ENCODE results near the gene SIL1.

The SIL1 gene

DNA sequence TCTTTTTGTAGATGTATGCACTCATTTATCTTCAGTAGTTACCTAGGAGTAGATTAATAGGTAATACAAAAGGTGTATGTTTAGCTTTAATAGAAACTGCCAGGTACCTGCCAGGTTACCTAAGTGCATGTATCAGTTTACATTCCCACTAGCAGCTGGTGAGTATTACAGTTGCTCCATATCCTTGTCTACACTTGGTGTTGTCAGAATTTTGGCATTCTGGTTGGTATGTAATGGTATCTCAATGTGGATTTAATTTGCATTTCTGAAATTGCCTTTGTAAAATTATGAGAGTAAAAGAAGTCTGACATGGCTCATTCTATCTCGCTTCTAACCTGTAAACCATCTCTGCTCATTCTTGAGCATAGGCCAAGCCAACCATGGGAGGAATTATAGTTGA is 38.3 kb upstream of the SIL1 start:
- Histone ChIP-seq H3K4me3 (ENCODE audit: low read length) (no peak overlapping the region), H2AK5ac (ENCODE audit: low read length) (no peak overlapping the region), H3K27me3 (ENCODE audit: insufficient read depth, low read length, poor library complexity) (no peaks in the 10 kb centered on the region), H3K4me2 (ENCODE audit: low read length) (no peak overlapping the region), H4K8ac (ENCODE audit: low read depth, low read length) (no peak overlapping the region), H3K23ac (ENCODE audit: low read length) (no peak overlapping the region), H3K56ac (ENCODE audit: low read length) (no peak overlapping the region), H3K27ac (ENCODE audit: low read depth, low read length) (no peak overlapping the region), H3K79me2 (ENCODE audit: control insufficient read depth, insufficient read depth, low read length) (no peaks in the 10 kb centered on the region), H4K5ac (ENCODE audit: low read length) (no peak overlapping the region), H3K79me1 (ENCODE audit: low read length) (no peaks in the 10 kb centered on the region), H2BK120ac (ENCODE audit: low read depth, low read length) (no peak overlapping the region), H3K18ac (ENCODE audit: low read length) (no peak overlapping the region), H3K36me3 (ENCODE audit: control insufficient read depth, insufficient read depth, low read length) (no peaks in the 10 kb centered on the region), H3K9ac (ENCODE audit: low read length) (no peak overlapping the region), H2BK5ac (ENCODE audit: low read length) (no peak overlapping the region), H3K4me1 (ENCODE audit: control insufficient read depth, low read depth, low read length) (no peaks in the 10 kb centered on the region), H3K4ac (ENCODE audit: low read depth, low read length) (no peak overlapping the region), H2BK15ac (replicated peaks; ENCODE audit: low read depth) (no peak overlapping the region)
- WGBS (ENCODE audit: extremely low coverage, insufficient coverage, low lambda C conversion rate): no CpG with 5 or more reads among the region's 1 CpG
- no peak for DNase-seq

DNA sequence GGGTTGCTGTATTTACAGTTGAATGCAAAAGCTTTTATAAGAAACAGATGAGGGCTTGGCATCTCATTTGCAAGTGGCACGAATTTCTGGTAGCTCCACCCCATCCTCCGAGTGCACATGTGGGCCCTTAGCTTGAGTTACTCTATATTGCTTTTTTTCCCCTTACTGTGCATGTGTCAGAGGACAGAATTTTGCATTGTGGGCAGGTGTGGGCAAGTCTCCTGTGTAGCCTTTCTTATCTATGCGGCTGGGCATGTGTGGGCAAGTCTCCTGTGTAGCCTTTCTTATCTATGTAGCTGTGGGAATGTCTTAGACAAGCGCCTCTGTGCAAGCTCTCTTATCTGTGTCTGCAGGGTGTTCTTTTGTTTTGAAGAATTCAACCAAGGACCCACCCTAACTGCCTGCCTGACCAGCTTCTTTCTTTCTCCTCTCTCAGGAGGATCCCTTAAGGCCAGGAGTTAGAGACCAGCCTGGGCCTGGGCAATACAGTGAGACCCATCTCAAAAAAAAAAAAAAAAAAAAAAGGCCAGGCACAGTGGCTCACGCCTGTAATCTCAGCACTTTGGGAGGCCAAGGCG is 34.1 kb upstream of the SIL1 start:
- no peak overlapping the region for H2BK15ac ChIP-seq (replicated peaks; ENCODE audit: low read depth)
- H3K23ac ChIP-seq (ENCODE audit: low read length): no peak overlapping the region
- no peak overlapping the region for H2BK120ac ChIP-seq (ENCODE audit: low read depth, low read length)
- H3K27ac ChIP-seq (ENCODE audit: low read depth, low read length): no peak overlapping the region
- no peak overlapping the region for H3K4me2 ChIP-seq (ENCODE audit: low read length)
- H2BK5ac ChIP-seq (ENCODE audit: low read length): no peak overlapping the region
- no peaks in the 10 kb centered on the region for H3K27me3 ChIP-seq (ENCODE audit: insufficient read depth, low read length, poor library complexity)
- WGBS (ENCODE audit: extremely low coverage, insufficient coverage, low lambda C conversion rate): no CpG with 5 or more reads among the region's 6 CpGs
- no peak overlapping the region for H4K5ac ChIP-seq (ENCODE audit: low read length)
- no peak overlapping the region for H3K4me3 ChIP-seq (ENCODE audit: low read length)
- no peak overlapping the region for H3K4ac ChIP-seq (ENCODE audit: low read depth, low read length)
- no peak overlapping the region for H3K56ac ChIP-seq (ENCODE audit: low read length)
- H3K4me1 ChIP-seq (ENCODE audit: control insufficient read depth, low read depth, low read length): no peaks in the 10 kb centered on the region
- H3K79me2 ChIP-seq (ENCODE audit: control insufficient read depth, insufficient read depth, low read length): no peaks in the 10 kb centered on the region
- no peak overlapping the region for H2AK5ac ChIP-seq (ENCODE audit: low read length)
- H3K18ac ChIP-seq (ENCODE audit: low read length): no peak overlapping the region
- no peaks in the 10 kb centered on the region for H3K36me3 ChIP-seq (ENCODE audit: control insufficient read depth, insufficient read depth, low read length)
- DNase-seq: peak; percentile 49
- no peak overlapping the region for H4K8ac ChIP-seq (ENCODE audit: low read depth, low read length)
- H3K9ac ChIP-seq (ENCODE audit: low read length): no peak overlapping the region
- no peaks in the 10 kb centered on the region for H3K79me1 ChIP-seq (ENCODE audit: low read length)

DNA sequence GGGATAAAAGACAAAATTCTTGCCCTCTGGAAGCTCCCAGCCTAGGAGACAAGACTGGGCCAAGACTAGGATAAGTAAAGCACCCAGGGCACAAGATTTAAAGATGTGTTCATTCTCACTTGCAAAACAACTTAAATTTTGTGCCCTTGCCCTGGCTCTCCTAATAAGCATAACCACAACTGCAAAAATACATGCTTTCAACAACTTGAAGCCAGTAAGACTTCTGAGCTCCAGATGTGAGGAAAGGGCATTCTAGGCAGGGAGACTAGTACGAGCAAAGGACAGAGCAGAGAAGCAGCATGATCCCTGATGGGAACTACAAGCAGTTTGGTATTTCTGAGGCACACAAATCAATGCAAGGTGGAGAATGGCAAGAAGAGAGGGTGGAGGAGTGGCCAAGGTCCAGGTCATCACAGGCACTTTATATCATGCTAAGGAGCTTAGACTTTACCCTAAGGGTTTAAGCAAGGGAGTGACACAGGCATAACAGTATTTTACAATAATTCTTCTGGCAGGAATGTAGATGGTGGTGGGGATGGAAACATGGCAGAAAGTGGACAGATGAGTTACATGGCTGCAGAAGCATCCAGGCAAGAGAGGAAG is 30.1 kb upstream of the SIL1 start:
- no peak overlapping the region for H3K27ac ChIP-seq (ENCODE audit: low read depth, low read length)
- H3K4me3 ChIP-seq (ENCODE audit: low read length): no peak overlapping the region
- no peak overlapping the region for H2BK120ac ChIP-seq (ENCODE audit: low read depth, low read length)
- H3K27me3 ChIP-seq (ENCODE audit: insufficient read depth, low read length, poor library complexity): no peaks in the 10 kb centered on the region
- H3K79me1 ChIP-seq (ENCODE audit: low read length): no peaks in the 10 kb centered on the region
- no peaks in the 10 kb centered on the region for H3K79me2 ChIP-seq (ENCODE audit: control insufficient read depth, insufficient read depth, low read length)
- H3K4ac ChIP-seq (ENCODE audit: low read depth, low read length): no peak overlapping the region
- H3K56ac ChIP-seq (ENCODE audit: low read length): no peak overlapping the region
- H3K4me2 ChIP-seq (ENCODE audit: low read length): no peak overlapping the region
- no peaks in the 10 kb centered on the region for H3K4me1 ChIP-seq (ENCODE audit: control insufficient read depth, low read depth, low read length)
- H3K9ac ChIP-seq (ENCODE audit: low read length): no peak overlapping the region
- H2BK15ac ChIP-seq (replicated peaks; ENCODE audit: low read depth): no peak overlapping the region
- H2AK5ac ChIP-seq (ENCODE audit: low read length): no peak overlapping the region
- H2BK5ac ChIP-seq (ENCODE audit: low read length): no peak overlapping the region
- no peak overlapping the region for H3K23ac ChIP-seq (ENCODE audit: low read length)
- WGBS (ENCODE audit: extremely low coverage, insufficient coverage, low lambda C conversion rate): no CpG with 5 or more reads among the region's 1 CpG
- no peaks in the 10 kb centered on the region for H3K36me3 ChIP-seq (ENCODE audit: control insufficient read depth, insufficient read depth, low read length)
- no peak overlapping the region for H4K8ac ChIP-seq (ENCODE audit: low read depth, low read length)
- H4K5ac ChIP-seq (ENCODE audit: low read length): no peak overlapping the region
- DNase-seq: no peak
- no peak overlapping the region for H3K18ac ChIP-seq (ENCODE audit: low read length)

DNA sequence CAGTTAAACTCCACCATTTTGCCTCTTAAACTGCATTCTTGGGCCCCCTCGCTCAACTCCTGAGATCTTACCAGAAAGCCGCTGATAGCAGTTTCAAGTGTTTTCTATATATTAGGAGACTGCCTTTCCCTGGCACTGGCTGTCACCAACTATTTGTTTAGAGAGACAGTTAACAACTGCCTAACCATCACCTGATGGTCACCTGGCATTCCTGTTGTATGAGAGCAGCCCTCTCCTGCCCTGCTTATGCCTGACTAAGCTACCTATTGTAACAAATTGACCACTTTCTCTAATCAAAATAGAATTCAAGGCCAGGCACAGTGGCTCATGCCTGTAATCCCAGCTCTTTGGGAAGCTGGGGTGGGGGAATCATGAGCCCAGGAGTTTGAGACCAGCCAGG is 28.0 kb upstream of the SIL1 start:
- DNase-seq: peak; percentile 35
- Histone ChIP-seq H4K8ac (ENCODE audit: low read depth, low read length) (no peak overlapping the region), H3K79me2 (ENCODE audit: control insufficient read depth, insufficient read depth, low read length) (no peaks in the 10 kb centered on the region), H3K27ac (ENCODE audit: low read depth, low read length) (no peak overlapping the region), H3K56ac (ENCODE audit: low read length) (no peak overlapping the region), H3K4me3 (ENCODE audit: low read length) (no peak overlapping the region), H2BK120ac (ENCODE audit: low read depth, low read length) (no peak overlapping the region), H3K9ac (ENCODE audit: low read length) (no peak overlapping the region), H3K4me1 (ENCODE audit: control insufficient read depth, low read depth, low read length) (no peaks in the 10 kb centered on the region), H3K23ac (ENCODE audit: low read length) (no peak overlapping the region), H2BK5ac (ENCODE audit: low read length) (no peak overlapping the region), H3K4me2 (ENCODE audit: low read length) (no peak overlapping the region), H3K36me3 (ENCODE audit: control insufficient read depth, insufficient read depth, low read length) (no peaks in the 10 kb centered on the region), H3K18ac (ENCODE audit: low read length) (no peak overlapping the region), H3K4ac (ENCODE audit: low read depth, low read length) (no peak overlapping the region), H2AK5ac (ENCODE audit: low read length) (no peak overlapping the region), H4K5ac (ENCODE audit: low read length) (no peak overlapping the region), H2BK15ac (replicated peaks; ENCODE audit: low read depth) (no peak overlapping the region), H3K27me3 (ENCODE audit: insufficient read depth, low read length, poor library complexity) (no peaks in the 10 kb centered on the region), H3K79me1 (ENCODE audit: low read length) (no peaks in the 10 kb centered on the region)
- WGBS (ENCODE audit: extremely low coverage, insufficient coverage, low lambda C conversion rate): no CpG with 5 or more reads among the region's 2 CpGs

DNA sequence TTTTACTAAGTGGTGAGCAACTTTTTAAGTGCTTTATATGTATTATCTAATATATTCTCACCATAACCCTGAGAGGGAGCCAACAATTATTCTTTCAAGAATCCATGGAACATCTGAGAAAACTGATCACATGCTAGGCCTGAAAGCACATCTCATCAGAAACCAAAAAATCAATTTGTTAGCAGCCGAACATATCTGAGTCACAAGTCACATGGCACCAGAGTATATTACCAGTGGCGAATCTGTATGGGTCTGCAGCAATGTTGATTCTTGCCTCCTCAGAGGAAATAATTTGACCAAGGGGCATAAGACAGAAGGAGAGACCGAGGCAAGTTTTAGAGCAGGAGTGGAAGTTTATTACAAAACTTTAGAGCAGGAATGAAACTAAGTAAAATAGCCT is 25.3 kb upstream of the SIL1 start:
- Histone ChIP-seq H2BK5ac (ENCODE audit: low read length) (no peak overlapping the region), H3K4me3 (ENCODE audit: low read length) (no peak overlapping the region), H3K79me2 (ENCODE audit: control insufficient read depth, insufficient read depth, low read length) (no peaks in the 10 kb centered on the region), H3K27ac (ENCODE audit: low read depth, low read length) (no peak overlapping the region), H3K36me3 (ENCODE audit: control insufficient read depth, insufficient read depth, low read length) (no peaks in the 10 kb centered on the region), H3K23ac (ENCODE audit: low read length) (no peak overlapping the region), H2BK15ac (replicated peaks; ENCODE audit: low read depth) (no peak overlapping the region), H4K8ac (ENCODE audit: low read depth, low read length) (no peak overlapping the region), H3K56ac (ENCODE audit: low read length) (no peak overlapping the region), H2AK5ac (ENCODE audit: low read length) (no peak overlapping the region), H3K4me2 (ENCODE audit: low read length) (no peak overlapping the region), H3K9ac (ENCODE audit: low read length) (no peak overlapping the region), H3K4ac (ENCODE audit: low read depth, low read length) (no peak overlapping the region), H2BK120ac (ENCODE audit: low read depth, low read length) (no peak overlapping the region), H3K4me1 (ENCODE audit: control insufficient read depth, low read depth, low read length) (no peaks in the 10 kb centered on the region), H3K27me3 (ENCODE audit: insufficient read depth, low read length, poor library complexity) (no peaks in the 10 kb centered on the region), H3K18ac (ENCODE audit: low read length) (no peak overlapping the region), H4K5ac (ENCODE audit: low read length) (no peak overlapping the region), H3K79me1 (ENCODE audit: low read length) (no peaks in the 10 kb centered on the region)
- WGBS (ENCODE audit: extremely low coverage, insufficient coverage, low lambda C conversion rate): no CpG with 5 or more reads among the region's 3 CpGs
- DNase-seq: no peak

DNA sequence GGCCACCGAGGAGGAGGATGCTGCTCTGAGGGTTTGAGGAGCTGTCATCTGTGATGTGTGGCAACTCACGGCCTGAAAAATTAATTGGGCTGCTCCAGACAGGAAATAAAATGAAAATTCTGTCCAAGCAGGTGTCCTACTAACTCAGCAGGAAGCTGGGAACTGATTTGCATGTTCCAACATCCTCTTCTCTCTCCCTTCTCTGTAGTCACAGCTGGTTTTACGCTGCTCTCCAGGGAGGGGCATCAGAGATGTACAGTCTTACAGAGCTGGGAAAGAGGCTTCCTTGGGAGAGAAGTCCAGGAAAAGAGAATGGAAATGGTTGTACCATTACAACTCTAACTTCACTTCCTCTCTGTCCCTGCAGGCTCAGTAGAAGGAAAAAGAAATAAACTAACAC is 24.2 kb upstream of the SIL1 start:
- Histone ChIP-seq H4K5ac (ENCODE audit: low read length) (no peak overlapping the region), H3K79me2 (ENCODE audit: control insufficient read depth, insufficient read depth, low read length) (no peaks in the 10 kb centered on the region), H2AK5ac (ENCODE audit: low read length) (no peak overlapping the region), H2BK5ac (ENCODE audit: low read length) (no peak overlapping the region), H3K36me3 (ENCODE audit: control insufficient read depth, insufficient read depth, low read length) (no peaks in the 10 kb centered on the region), H3K4ac (ENCODE audit: low read depth, low read length) (no peak overlapping the region), H3K9ac (ENCODE audit: low read length) (no peak overlapping the region), H2BK120ac (ENCODE audit: low read depth, low read length) (no peak overlapping the region), H3K4me1 (ENCODE audit: control insufficient read depth, low read depth, low read length) (no peaks in the 10 kb centered on the region), H3K4me3 (ENCODE audit: low read length) (no peak overlapping the region), H3K79me1 (ENCODE audit: low read length) (no peaks in the 10 kb centered on the region), H3K4me2 (ENCODE audit: low read length) (no peak overlapping the region), H3K18ac (ENCODE audit: low read length) (no peak overlapping the region), H3K56ac (ENCODE audit: low read length) (no peak overlapping the region), H2BK15ac (replicated peaks; ENCODE audit: low read depth) (no peak overlapping the region), H3K27me3 (ENCODE audit: insufficient read depth, low read length, poor library complexity) (no peaks in the 10 kb centered on the region), H3K27ac (ENCODE audit: low read depth, low read length) (no peak overlapping the region), H4K8ac (ENCODE audit: low read depth, low read length) (no peak overlapping the region), H3K23ac (ENCODE audit: low read length) (no peak overlapping the region)
- no peak for DNase-seq
- no CpG with 5 or more reads among the region's 3 CpGs for WGBS (ENCODE audit: extremely low coverage, insufficient coverage, low lambda C conversion rate)

All from mesendoderm (in vitro differentiated cells).